Measurements from ENCODE around the gene CAMTA1.
"Not testable (repeated sequence)": the region's sequence is repeated elsewhere in the genome, so short reads cannot be mapped to it uniquely, and the experiment has no call there.

CAMTA1 gene, protein sequence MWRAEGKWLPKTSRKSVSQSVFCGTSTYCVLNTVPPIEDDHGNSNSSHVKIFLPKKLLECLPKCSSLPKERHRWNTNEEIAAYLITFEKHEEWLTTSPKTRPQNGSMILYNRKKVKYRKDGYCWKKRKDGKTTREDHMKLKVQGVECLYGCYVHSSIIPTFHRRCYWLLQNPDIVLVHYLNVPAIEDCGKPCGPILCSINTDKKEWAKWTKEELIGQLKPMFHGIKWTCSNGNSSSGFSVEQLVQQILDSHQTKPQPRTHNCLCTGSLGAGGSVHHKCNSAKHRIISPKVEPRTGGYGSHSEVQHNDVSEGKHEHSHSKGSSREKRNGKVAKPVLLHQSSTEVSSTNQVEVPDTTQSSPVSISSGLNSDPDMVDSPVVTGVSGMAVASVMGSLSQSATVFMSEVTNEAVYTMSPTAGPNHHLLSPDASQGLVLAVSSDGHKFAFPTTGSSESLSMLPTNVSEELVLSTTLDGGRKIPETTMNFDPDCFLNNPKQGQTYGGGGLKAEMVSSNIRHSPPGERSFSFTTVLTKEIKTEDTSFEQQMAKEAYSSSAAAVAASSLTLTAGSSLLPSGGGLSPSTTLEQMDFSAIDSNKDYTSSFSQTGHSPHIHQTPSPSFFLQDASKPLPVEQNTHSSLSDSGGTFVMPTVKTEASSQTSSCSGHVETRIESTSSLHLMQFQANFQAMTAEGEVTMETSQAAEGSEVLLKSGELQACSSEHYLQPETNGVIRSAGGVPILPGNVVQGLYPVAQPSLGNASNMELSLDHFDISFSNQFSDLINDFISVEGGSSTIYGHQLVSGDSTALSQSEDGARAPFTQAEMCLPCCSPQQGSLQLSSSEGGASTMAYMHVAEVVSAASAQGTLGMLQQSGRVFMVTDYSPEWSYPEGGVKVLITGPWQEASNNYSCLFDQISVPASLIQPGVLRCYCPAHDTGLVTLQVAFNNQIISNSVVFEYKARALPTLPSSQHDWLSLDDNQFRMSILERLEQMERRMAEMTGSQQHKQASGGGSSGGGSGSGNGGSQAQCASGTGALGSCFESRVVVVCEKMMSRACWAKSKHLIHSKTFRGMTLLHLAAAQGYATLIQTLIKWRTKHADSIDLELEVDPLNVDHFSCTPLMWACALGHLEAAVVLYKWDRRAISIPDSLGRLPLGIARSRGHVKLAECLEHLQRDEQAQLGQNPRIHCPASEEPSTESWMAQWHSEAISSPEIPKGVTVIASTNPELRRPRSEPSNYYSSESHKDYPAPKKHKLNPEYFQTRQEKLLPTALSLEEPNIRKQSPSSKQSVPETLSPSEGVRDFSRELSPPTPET (N-terminal part only)

DNA sequence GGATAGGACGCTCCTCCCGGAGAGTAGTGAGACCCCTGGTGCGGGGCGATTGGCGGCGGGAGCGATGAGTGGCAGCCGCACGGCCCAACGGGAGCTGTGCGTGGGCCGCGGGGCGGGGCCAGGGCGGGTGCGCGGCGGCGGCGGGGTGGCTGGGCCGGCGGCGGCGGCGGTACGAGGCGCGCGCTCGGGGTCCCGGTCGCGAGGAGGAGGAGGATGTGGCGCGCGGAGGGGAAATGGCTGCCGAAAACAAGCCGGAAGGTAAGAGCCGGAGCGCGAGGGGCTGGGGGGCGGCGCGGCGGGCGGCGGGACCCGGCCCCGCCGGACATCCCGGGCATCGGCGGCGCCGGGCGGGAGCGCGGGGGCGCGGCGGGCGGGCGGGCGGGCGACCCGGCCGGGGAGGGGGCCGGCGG is at the start of gene CAMTA1:
TSS of gene CAMTA1 (plus strand) at position 137 of the 410 bp plus-strand sequence. CDS start at position 214, 77 bp downstream.
- TF ChIP-seq, protein P1, sequence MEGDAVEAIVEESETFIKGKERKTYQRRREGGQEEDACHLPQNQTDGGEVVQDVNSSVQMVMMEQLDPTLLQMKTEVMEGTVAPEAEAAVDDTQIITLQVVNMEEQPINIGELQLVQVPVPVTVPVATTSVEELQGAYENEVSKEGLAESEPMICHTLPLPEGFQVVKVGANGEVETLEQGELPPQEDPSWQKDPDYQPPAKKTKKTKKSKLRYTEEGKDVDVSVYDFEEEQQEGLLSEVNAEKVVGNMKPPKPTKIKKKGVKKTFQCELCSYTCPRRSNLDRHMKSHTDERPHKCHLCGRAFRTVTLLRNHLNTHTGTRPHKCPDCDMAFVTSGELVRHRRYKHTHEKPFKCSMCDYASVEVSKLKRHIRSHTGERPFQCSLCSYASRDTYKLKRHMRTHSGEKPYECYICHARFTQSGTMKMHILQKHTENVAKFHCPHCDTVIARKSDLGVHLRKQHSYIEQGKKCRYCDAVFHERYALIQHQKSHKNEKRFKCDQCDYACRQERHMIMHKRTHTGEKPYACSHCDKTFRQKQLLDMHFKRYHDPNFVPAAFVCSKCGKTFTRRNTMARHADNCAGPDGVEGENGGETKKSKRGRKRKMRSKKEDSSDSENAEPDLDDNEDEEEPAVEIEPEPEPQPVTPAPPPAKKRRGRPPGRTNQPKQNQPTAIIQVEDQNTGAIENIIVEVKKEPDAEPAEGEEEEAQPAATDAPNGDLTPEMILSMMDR (IDR thresholded peaks at IDR 0.05; ENCODE audit: insufficient read depth, low read depth, low read length, missing control alignments), result no peak
- no peak for DNase-seq (ENCODE audit: low read depth)
- peak within 1 kb of the TSS; percentile 82 for H3K4me3 ChIP-seq (ENCODE audit: low read depth, low read length)

DNA sequence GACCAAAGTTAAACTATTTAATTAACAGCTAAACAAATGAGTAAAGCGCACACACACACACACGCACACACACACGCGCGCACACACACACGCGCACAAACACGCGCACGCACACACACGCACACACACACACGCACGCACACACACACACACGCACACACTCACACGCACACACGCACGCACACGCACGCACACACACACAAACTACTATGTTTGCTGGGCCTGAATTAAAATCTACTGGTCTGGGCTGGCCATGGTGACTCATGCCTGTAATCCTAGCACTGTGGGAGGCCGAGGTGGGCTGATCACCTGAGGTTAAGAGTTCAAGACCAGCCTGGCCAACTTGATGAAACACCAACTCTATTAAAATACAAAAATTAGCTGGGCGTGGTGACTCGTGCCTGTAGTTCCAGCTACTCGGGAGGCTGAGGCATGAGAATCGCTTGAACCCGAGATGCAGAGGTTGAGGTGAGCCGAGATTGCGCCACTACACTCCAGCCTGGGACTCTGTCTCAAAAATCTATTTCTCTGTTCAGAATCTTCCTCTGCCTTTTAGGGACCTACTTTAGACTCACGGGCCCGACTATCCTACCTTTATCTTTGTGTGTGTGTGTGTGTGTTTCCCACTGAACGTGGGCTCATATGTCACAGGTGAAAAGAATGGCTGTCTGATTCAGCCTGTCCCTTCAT is 46.1 kb upstream of the CAMTA1 start:
- TF ChIP-seq, protein P1 (IDR thresholded peaks at IDR 0.05; ENCODE audit: insufficient read depth, low read depth, low read length, missing control alignments), result no peak
- H3K4me3 ChIP-seq (ENCODE audit: low read depth, low read length), result no peak overlapping the region
- DNase-seq (ENCODE audit: low read depth), result no peak

DNA sequence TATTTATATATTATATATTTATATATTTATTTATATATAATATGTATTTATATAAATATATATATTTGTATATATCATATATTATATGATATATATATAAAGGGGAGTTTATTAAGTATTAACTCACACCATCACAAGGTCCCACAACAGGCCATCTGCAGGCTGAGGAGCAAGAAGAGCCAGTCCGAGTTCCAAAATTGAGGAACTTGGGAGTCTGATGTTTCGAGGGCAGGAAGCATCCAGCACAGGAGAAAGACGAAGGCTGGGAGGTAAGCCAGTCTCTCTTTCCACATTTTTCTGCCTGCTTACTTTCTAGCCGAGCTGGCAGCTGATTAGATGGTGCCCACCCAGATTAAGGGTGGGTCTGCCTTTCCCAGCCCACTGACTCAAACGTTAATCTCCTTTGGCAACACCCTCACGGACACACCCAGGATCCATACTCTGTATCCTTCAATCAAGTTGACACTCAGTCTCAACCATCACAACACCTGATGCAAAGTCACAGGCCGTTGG is 42.5 kb upstream of the CAMTA1 start:
- DNase-seq (ENCODE audit: low read depth); H3K4me3 ChIP-seq (ENCODE audit: low read depth, low read length): not testable (repeated sequence)

DNA sequence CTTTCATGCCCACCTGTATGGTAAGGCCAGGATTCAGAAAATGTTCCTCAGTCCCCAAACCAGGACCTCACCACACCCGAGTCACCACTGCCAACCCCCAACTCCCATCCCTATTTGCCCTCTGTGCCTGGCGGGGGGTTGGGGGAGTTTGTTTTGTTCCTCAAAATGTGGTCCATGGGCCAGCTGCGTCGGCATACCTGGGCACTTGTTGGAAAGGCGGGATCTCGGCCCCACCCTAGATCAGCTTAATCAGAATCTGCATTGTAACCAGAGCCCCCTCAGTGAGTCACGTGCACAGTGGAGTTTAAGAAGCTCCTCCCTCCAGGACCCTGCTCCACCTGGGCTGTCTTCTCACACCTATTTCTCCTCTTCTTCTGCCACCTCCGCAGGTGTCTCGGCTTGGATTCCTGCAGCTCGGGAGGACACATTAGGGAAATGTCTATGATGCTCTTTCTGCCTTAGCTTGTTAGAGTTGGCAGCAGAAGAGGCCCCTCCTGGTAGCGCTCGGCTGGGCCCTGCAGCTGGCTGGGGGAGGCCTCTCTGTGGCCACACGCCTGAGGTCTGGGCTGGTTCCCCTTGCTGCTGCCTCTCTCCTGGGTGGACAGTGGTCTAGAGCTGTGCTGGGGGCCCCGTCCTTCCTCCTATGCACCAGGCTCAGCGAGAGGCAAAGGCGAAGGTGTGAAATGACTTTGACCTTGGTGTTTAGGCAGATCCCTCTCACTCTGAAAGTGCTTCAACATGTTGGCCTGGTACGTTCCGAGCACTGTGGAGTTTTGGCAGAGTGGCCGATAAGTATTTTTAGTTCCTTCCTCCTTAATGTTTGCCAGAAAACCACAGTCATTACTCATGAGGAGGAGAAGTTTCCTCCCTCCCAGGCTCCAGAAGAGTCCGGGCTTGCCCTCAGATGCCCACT is 41.8 kb upstream of the CAMTA1 start:
- H3K4me3 ChIP-seq (ENCODE audit: low read depth, low read length), result no peak overlapping the region
- DNase-seq (ENCODE audit: low read depth), result peak; percentile 61
- TF ChIP-seq, protein P1 (IDR thresholded peaks at IDR 0.05; ENCODE audit: insufficient read depth, low read depth, low read length, missing control alignments), result no peak

DNA sequence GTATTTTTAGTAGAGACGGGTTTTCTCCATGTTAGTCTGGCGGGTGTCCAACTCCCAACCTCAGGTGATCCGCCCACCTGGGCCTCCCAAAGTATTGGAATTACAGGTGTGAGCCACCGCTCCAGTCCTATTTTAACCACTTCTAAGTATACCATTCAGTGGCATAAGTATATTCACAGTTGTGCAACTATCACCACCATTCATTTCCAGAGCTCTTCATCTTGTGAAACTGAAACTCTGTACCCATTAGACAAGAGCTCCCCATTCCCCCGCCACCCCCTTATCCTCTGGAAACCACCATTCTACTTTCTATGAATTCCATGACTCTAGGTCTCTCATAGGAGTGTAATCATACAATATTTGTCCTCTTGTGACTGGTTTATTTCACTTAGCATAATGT is 40.2 kb upstream of the CAMTA1 start:
- TF ChIP-seq, protein P1 (IDR thresholded peaks at IDR 0.05; ENCODE audit: insufficient read depth, low read depth, low read length, missing control alignments), result no peak
- no peak overlapping the region for H3K4me3 ChIP-seq (ENCODE audit: low read depth, low read length)
- peak; percentile 77 for DNase-seq (ENCODE audit: low read depth)

DNA sequence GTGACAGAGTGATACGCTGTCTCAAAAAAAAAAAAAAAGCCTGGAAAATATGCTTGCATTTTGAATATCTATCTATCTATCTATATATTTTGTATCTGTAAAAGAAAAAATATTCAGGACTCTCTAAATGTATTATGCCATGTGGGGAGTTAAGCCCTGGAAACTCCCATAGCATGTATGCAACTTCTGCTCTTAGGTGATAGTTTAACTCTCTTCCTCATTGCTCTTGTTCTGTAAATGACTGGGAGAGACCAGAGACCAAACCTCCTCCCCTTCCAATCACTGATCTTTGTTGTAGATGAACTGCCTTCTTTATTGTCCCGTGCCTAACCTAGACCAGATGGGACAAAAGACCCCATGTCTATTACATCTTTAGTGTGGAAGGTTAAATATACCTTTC is 37.6 kb upstream of the CAMTA1 start:
- no peak for DNase-seq (ENCODE audit: low read depth)
- H3K4me3 ChIP-seq (ENCODE audit: low read depth, low read length), result no peak overlapping the region
- TF ChIP-seq, protein P1 (IDR thresholded peaks at IDR 0.05; ENCODE audit: insufficient read depth, low read depth, low read length, missing control alignments), result no peak

Data from GM12865 (cell line).